Keratinocyte (primary cell): ENCODE results near the gene IQSEC3. TPM values are rescaled to one million over a fixed set of nuclear protein-coding genes. Genes with fewer than 3 reads are reported as not detected.

Experiments used
- DNase-seq: peaks from one replicate; pipeline ENCODE4 v3.0.0-alpha.2; 2011; ENCODE audit warnings: low read depth, missing footprints, low spot score
- FAIRE-seq: peaks from 2 replicates; lab custom pipeline; 2011; peaks lifted over from hg19 to GRCh38; lab: Jason Lieb, UNC
- H2AFZ ChIP-seq: 2 replicates; pipeline ENCODE4 v1.6.0; 2012; ENCODE audit warnings: low read length, control low read depth, inconsistent platforms; ENCODE audit not compliant: control insufficient read depth
- H3K27ac ChIP-seq: 2 replicates; pipeline ENCODE4 v1.5.1; 2011; ENCODE audit warnings: low read length; ENCODE audit not compliant: control insufficient read depth, insufficient read depth
- H3K27me3 ChIP-seq: 3 replicates; pipeline ENCODE4 v1.6.0; 2011; ENCODE audit warnings: low read length; ENCODE audit not compliant: control insufficient read depth, insufficient read depth; ENCODE audit errors: extremely low read depth
- H3K36me3 ChIP-seq, 2 experiments: 2 replicates in 1 of 2; 3 replicates in 1 of 2; pipeline ENCODE4 v1.5.1; 2011; ENCODE audit warnings: low read length in 2 of 2, mild to moderate bottlenecking in 1 of 2; ENCODE audit not compliant: control insufficient read depth in 2 of 2, insufficient read depth in 2 of 2; ENCODE audit errors: extremely low read depth in 1 of 2
- H3K4me1 ChIP-seq: 3 replicates; pipeline ENCODE4 v1.5.1; 2011; ENCODE audit warnings: low read length; ENCODE audit not compliant: control insufficient read depth, insufficient read depth; ENCODE audit errors: extremely low read depth
- H3K4me2 ChIP-seq: 3 replicates; pipeline ENCODE4 v1.6.0; 2011; ENCODE audit warnings: low read depth, low read length; ENCODE audit not compliant: control insufficient read depth, insufficient read depth; ENCODE audit errors: extremely low read depth
- H3K4me3 ChIP-seq, 3 experiments: fragments of 200-600 bp in 1 of 3; sonication (generic) in 1 of 3; 2 replicates in 2 of 3; 3 replicates in 1 of 3; pipeline ENCODE4 v1.5.1; 2011 to 2016; ENCODE audit warnings: low read length in 3 of 3, mild to moderate bottlenecking in 3 of 3, control low read depth in 2 of 3, inconsistent platforms in 1 of 3, low read depth in 1 of 3, mixed read lengths in 1 of 3, mixed run types in 1 of 3, moderate library complexity in 1 of 3; ENCODE audit not compliant: control insufficient read depth in 2 of 3, insufficient read depth in 2 of 3; ENCODE audit errors: extremely low read depth in 1 of 3
- H3K79me2 ChIP-seq: 2 replicates; pipeline ENCODE4 v1.6.0; 2012; ENCODE audit warnings: low read length; ENCODE audit not compliant: control insufficient read depth, insufficient read depth
- H3K9ac ChIP-seq: 3 replicates; pipeline ENCODE4 v1.6.0; 2011; ENCODE audit warnings: low read length; ENCODE audit not compliant: control insufficient read depth, insufficient read depth; ENCODE audit errors: extremely low read depth
- H3K9me1 ChIP-seq: 3 replicates; pipeline ENCODE4 v1.6.0; 2011; ENCODE audit warnings: low read length; ENCODE audit not compliant: control insufficient read depth, insufficient read depth; ENCODE audit errors: extremely low read depth
- H3K9me3 ChIP-seq: 2 replicates; pipeline ENCODE4 v1.5.1; 2012; ENCODE audit warnings: low read depth, low read length; ENCODE audit not compliant: control insufficient read depth
- H4K20me1 ChIP-seq: 3 replicates; pipeline ENCODE4 v1.6.0; 2011; ENCODE audit warnings: low read length; ENCODE audit not compliant: control insufficient read depth, insufficient read depth; ENCODE audit errors: extremely low read depth
- CTCF ChIP-seq, 3 experiments: IDR thresholded peaks in 1 of 3; conservative IDR thresholded peaks in 1 of 3; optimal IDR thresholded peaks in 1 of 3; 2 replicates in 2 of 3; 3 replicates in 1 of 3; pipeline versions ENCODE3 to v1.5.1; 2011; ENCODE audit warnings: low read length in 3 of 3, mild to moderate bottlenecking in 3 of 3, moderate library complexity in 2 of 3, control low read depth in 1 of 3, inconsistent platforms in 1 of 3; ENCODE audit not compliant: insufficient read depth in 2 of 3; ENCODE audit errors: extremely low read depth in 1 of 3
- EZH2 ChIP-seq: IDR thresholded peaks from one replicate; pipeline ENCODE4 v1.6.1; 2012; ENCODE audit warnings: inconsistent platforms, mild to moderate bottlenecking, low read length, moderate library complexity
- dilution Hi-C: fragments of 300-500 bp; cut with MboI; formaldehyde crosslinking; loops from one replicate; pipeline ENCODE4 v1.7.0; 2020; ENCODE audit warnings: low sequenced_read_pairs; ENCODE audit not compliant: extremely low pct_ligation_motif_present
- polyA plus RNA-seq, 5 experiments: library from polyadenylated mRNA; depleted of rRNA in 3 of 5; stranded (reverse) in 3 of 5; stranded (forward) in 1 of 5; unstranded in 1 of 5; fragments of >200 nt; gene quantifications; 1 replicate in 1 of 5; 2 replicates in 3 of 5; 3 replicates in 1 of 5; pipeline versions ENCODE4 v1.2.1 to v1.2.3, GENCODE V29; 2011 to 2012; ENCODE audit warnings: missing spikeins in 2 of 5, low read depth in 1 of 5, low replicate concordance in 1 of 5

IQSEC3 gene
- polyA plus RNA-seq, 1 donor (not counting 4 experiments of a cell fraction or from before 2014, with no cell fraction given) = not detected

GRCh38 chr12:114626-115211 is 48.2 kb downstream of the IQSEC3 start:
- H2AFZ ChIP-seq = no peak overlapping the region
- TF ChIP-seq CTCF (optimal IDR thresholded peaks at IDR 0.05 in 1 of 3, IDR thresholded peaks at IDR 0.05 in 1 of 3, conservative IDR thresholded peaks at IDR 0.05 in 1 of 3; ENCODE audit: extremely low read depth in 1 of 3, insufficient read depth in 2 of 3, low read length in 3 of 3) (no peak), EZH2 (no peak)
- DNase-seq (no peak), FAIRE-seq (no peak)
- H3K27me3 ChIP-seq = no peaks in the 10 kb centered on the region
- no peak overlapping the region for H3K4me2 ChIP-seq
- H3K9ac ChIP-seq = no peak overlapping the region
- H3K79me2 ChIP-seq = no peaks in the 10 kb centered on the region
- no peaks in the 10 kb centered on the region for H3K4me1 ChIP-seq
- H3K4me3 ChIP-seq = no peak overlapping the region
- no peaks in the 10 kb centered on the region for H3K9me3 ChIP-seq
- no peaks in the 10 kb centered on the region for H3K9me1 ChIP-seq
- no peaks in the 10 kb centered on the region for H3K36me3 ChIP-seq
- dilution Hi-C loops = no loop called here
- no peaks in the 10 kb centered on the region for H4K20me1 ChIP-seq
- H3K27ac ChIP-seq = no peak overlapping the region

GRCh38 chr12:115518-115917 is 49.0 kb downstream of the IQSEC3 start:
- Histone ChIP-seq H3K36me3 (no peaks in the 10 kb centered on the region), H3K79me2 (no peaks in the 10 kb centered on the region), H3K4me2 (no peak overlapping the region), H3K4me3 (no peak overlapping the region), H3K27me3 (no peaks in the 10 kb centered on the region), H3K9me1 (no peaks in the 10 kb centered on the region), H3K27ac (no peak overlapping the region), H3K9ac (no peak overlapping the region), H3K9me3 (no peaks in the 10 kb centered on the region), H2AFZ (no peak overlapping the region), H3K4me1 (no peaks in the 10 kb centered on the region), H4K20me1 (no peaks in the 10 kb centered on the region)
- no peak for TF ChIP-seq CTCF (optimal IDR thresholded peaks at IDR 0.05 in 1 of 3, IDR thresholded peaks at IDR 0.05 in 1 of 3, conservative IDR thresholded peaks at IDR 0.05 in 1 of 3; ENCODE audit: extremely low read depth in 1 of 3, insufficient read depth in 2 of 3, low read length in 3 of 3)
- TF ChIP-seq EZH2 = no peak
- FAIRE-seq = no peak
- DNase-seq = no peak
- dilution Hi-C loops = no loop called here
